Hematopoietic multipotent progenitor cell treated with erythropoietin and hydrocortisone succinate and interleukin-3 and kit ligand, for 6 days (in vitro differentiated cells): Measurements from ENCODE around the gene TMEM119.
"Not testable (repeated sequence)": the region's sequence is repeated elsewhere in the genome, so short reads cannot be mapped to it uniquely, and the experiment has no call there.

Experiments used
- DNase-seq: peaks from one replicate; pipeline ENCODE4 v3.0.0-alpha.2; 2015

The TMEM119 gene

GRCh38 chr12:108633534-108634248 lies 35.8 kb upstream of the TMEM119 start, which contains the start of gene SELPLG:
SELPLG (minus strand) TSS chr12:108633894; CDS start chr12:108624307, 9,587 bp downstream.
- DNase-seq, result peak; percentile 98

- no peak for DNase-seq
These were observed 35.2 kb upstream of the TMEM119 start for GRCh38 chr12:108633081-108633533.

GRCh38 chr12:108631261-108631660 lies 33.4 kb upstream of the TMEM119 start:
- not testable (repeated sequence) for DNase-seq

- peak; percentile 44 for DNase-seq
These were observed 32.8 kb upstream of the TMEM119 start for GRCh38 chr12:108630481-108631207.

GRCh38 chr12:108629824-108630476 lies 32.1 kb upstream of the TMEM119 start:
- DNase-seq, result peak; percentile 94

- DNase-seq, result no peak
These were observed 31.3 kb upstream of the TMEM119 start for GRCh38 chr12:108629151-108629550.

GRCh38 chr12:108627134-108627920 lies 29.4 kb upstream of the TMEM119 start:
- DNase-seq, result no peak

GRCh38 chr12:108625228-108625627 lies 27.3 kb upstream of the TMEM119 start:
- DNase-seq, result no peak

- DNase-seq, result no peak
These were observed 25.7 kb upstream of the TMEM119 start for GRCh38 chr12:108623577-108623976.

GRCh38 chr12:108622921-108623514 lies 25.1 kb upstream of the TMEM119 start:
- no peak for DNase-seq

GRCh38 chr12:108622421-108622820 lies 24.5 kb upstream of the TMEM119 start:
- DNase-seq, result peak; percentile 51

GRCh38 chr12:108621161-108621560 lies 23.3 kb upstream of the TMEM119 start:
- DNase-seq, result no peak

GRCh38 chr12:108620236-108620879 lies 22.5 kb upstream of the TMEM119 start:
- DNase-seq, result peak; percentile 60

- DNase-seq, result no peak
These were observed 21.7 kb upstream of the TMEM119 start for GRCh38 chr12:108619369-108620160.

- DNase-seq, result not testable (repeated sequence)
These were observed 21.0 kb upstream of the TMEM119 start for GRCh38 chr12:108618953-108619274.

- peak; percentile 92 for DNase-seq
These were observed 20.4 kb upstream of the TMEM119 start for GRCh38 chr12:108618079-108618952.

- peak; percentile 61 for DNase-seq
These were observed 19.3 kb upstream of the TMEM119 start for GRCh38 chr12:108616941-108617858.

- no peak for DNase-seq
These were observed 18.5 kb upstream of the TMEM119 start for GRCh38 chr12:108616359-108616758.

- no peak for DNase-seq
These were observed 18.0 kb upstream of the TMEM119 start for GRCh38 chr12:108615918-108616317.
